ENCODE results near the gene ZAP70.

ZAP70 gene

GRCh38 chr2:97726261-97727064 lies 13.1 kb downstream of the ZAP70 start:
- Histone ChIP-seq H3K4me3 (ENCODE audit: low read depth, low read length) (no peak overlapping the region), H3K27me3 (replicated peaks) (no peaks in the 10 kb centered on the region), H3K27ac (no peak overlapping the region), H3K36me3 (replicated peaks) (no peaks in the 10 kb centered on the region)
- in situ Hi-C loops (cut with HindIII; ENCODE audit: low pct_ligation_motif_present, low sequenced_read_pairs) = no loop called here
- DNase-seq = no peak
- TF ChIP-seq CTCF (IDR thresholded peaks at IDR 0.05; ENCODE audit: low read depth, low read length, missing control alignments) = no peak

GRCh38 chr2:97727296-97727695 lies 13.9 kb downstream of the ZAP70 start:
- no peak for DNase-seq
- Histone ChIP-seq H3K27ac (no peak overlapping the region), H3K36me3 (replicated peaks) (no peaks in the 10 kb centered on the region), H3K4me3 (ENCODE audit: low read depth, low read length) (no peak overlapping the region), H3K27me3 (replicated peaks) (no peaks in the 10 kb centered on the region)
- in situ Hi-C loops (cut with HindIII; ENCODE audit: low pct_ligation_motif_present, low sequenced_read_pairs) = no loop called here
- no peak for TF ChIP-seq CTCF (IDR thresholded peaks at IDR 0.05; ENCODE audit: low read depth, low read length, missing control alignments)

DNA sequence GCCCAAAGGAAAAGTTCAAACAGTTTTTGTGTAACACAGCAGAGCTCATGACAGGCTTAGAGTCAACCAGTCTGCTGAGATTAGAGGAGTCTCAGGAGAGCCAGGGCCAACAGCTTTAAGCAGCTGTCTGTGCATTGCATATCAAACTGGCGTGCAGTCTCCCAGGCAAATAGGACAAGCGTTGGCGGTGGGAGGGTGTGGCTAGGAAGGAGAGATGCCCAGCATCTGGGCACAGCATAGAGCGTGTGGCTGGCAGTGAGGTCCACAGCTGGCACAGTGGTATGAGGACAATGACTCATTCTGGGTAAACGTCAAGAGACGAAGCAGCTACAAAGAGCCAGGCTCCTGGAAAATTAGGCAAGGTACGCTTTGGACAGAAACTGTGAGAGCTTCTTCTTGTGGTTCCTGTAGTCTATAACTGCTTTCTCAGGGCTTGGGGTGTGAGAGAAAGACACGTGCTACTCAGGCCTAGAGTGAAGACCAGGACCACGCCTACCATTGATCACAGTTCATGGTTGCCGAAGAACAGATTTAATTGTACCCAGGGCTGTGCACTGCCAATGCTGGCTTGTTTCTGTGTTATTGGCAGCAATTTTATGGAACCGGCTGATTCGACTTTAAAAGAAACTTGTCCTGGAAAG lies 14.8 kb downstream of the ZAP70 start:
- H3K27ac ChIP-seq = no peak overlapping the region
- TF ChIP-seq CTCF (IDR thresholded peaks at IDR 0.05; ENCODE audit: low read depth, low read length, missing control alignments) = no peak
- in situ Hi-C loops (cut with HindIII; ENCODE audit: low pct_ligation_motif_present, low sequenced_read_pairs) = no loop called here
- no peak overlapping the region for H3K4me3 ChIP-seq (ENCODE audit: low read depth, low read length)
- no peaks in the 10 kb centered on the region for H3K27me3 ChIP-seq (replicated peaks)
- DNase-seq = no peak
- H3K36me3 ChIP-seq (replicated peaks) = no peaks in the 10 kb centered on the region

GRCh38 chr2:97730245-97730644 lies 16.9 kb downstream of the ZAP70 start:
- H3K27me3 ChIP-seq (replicated peaks) = no peaks in the 10 kb centered on the region
- H3K36me3 ChIP-seq (replicated peaks) = no peaks in the 10 kb centered on the region
- DNase-seq = peak; percentile 78
- no peak overlapping the region for H3K4me3 ChIP-seq (ENCODE audit: low read depth, low read length)
- in situ Hi-C loops (cut with HindIII; ENCODE audit: low pct_ligation_motif_present, low sequenced_read_pairs) = no loop called here
- no peak overlapping the region for H3K27ac ChIP-seq
- TF ChIP-seq CTCF (IDR thresholded peaks at IDR 0.05; ENCODE audit: low read depth, low read length, missing control alignments) = no peak

DNA sequence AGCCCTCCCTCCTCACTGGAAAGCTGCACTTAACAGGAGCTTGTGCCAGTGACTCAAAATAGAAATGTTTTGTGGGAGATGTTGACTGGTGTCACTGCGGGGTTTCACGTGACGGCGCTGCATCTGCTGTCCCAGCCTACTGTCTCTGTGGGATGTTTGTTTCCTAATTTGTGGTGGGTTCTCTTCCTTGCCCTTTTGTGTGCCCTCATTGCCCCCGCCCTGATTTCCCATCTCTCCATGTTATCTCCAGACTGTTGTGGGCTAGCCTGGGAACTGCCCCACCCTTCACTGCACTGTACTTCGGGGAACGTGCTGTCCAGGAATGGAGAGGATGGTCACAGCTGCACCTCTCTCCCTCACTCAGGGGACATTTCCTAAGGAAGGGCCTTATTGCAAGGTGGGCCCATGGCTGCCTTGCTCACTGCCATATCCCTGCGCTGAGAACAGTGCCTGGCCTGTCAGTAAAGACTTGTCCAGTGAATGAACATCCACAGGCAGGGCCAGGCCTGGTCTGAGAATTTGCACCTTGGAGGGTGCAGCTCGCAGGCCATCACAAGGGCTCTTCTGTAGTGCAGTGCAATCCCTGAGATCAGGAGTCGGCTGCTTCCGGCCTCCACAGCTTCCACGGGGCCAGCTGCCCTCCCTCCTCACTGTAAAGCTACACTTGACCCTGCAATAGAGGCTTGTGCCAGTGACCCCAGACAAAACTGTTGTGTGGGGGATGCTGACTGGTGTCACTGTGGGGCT lies 18.1 kb downstream of the ZAP70 start:
- Histone ChIP-seq H3K36me3 (replicated peaks) (no peaks in the 10 kb centered on the region), H3K27me3 (replicated peaks) (no peaks in the 10 kb centered on the region), H3K4me3 (ENCODE audit: low read depth, low read length) (no peak overlapping the region), H3K27ac (no peak overlapping the region)
- DNase-seq = no peak
- TF ChIP-seq CTCF (IDR thresholded peaks at IDR 0.05; ENCODE audit: low read depth, low read length, missing control alignments) = no peak
- in situ Hi-C loops (cut with HindIII; ENCODE audit: low pct_ligation_motif_present, low sequenced_read_pairs) = no loop called here
